WTC11 (cell line): Measurements from ENCODE around the gene NCOA1.

ENCODE experiments used
- CBFB ChIP-seq: sonication (generic); formaldehyde crosslinking; IDR thresholded peaks from 2 replicates; pipeline ENCODE4 v1.8.1; 2022; ENCODE audit warnings: mild to moderate bottlenecking, low read depth, missing genetic modification reagents
- ELF4 ChIP-seq: sonication (generic); formaldehyde crosslinking; IDR thresholded peaks from 2 replicates; pipeline ENCODE4 v1.8.1; 2022; ENCODE audit warnings: low read depth, mild to moderate bottlenecking, moderate library complexity, missing genetic modification reagents
- RELA ChIP-seq: sonication (generic); formaldehyde crosslinking; IDR thresholded peaks from 2 replicates; pipeline ENCODE4 v1.8.1; 2022; ENCODE audit warnings: missing genetic modification reagents, mild to moderate bottlenecking, borderline replicate concordance
- SP1 ChIP-seq: sonication (generic); formaldehyde crosslinking; conservative IDR thresholded peaks from 2 replicates; pipeline ENCODE4 v1.8.1; 2022; ENCODE audit warnings: missing genetic modification reagents
- TF ChIP-seq, protein P1 (sequence below): fragments of 200-600 bp; IDR thresholded peaks from 2 replicates; pipeline ENCODE4 v1.8.0; 2022; ENCODE audit warnings: antibody characterized with exemption
- TF ChIP-seq, protein P2 (sequence below): sonication (generic); formaldehyde crosslinking; IDR thresholded peaks from 2 replicates; pipeline ENCODE4 v1.8.0; 2022; ENCODE audit warnings: mild to moderate bottlenecking, missing genetic modification reagents
- TF ChIP-seq, protein P3 (sequence below): sonication (generic); formaldehyde crosslinking; conservative IDR thresholded peaks from 2 replicates; pipeline ENCODE4 v1.8.1; 2022; ENCODE audit warnings: mild to moderate bottlenecking, missing genetic modification reagents
- TF ChIP-seq, protein P4 (sequence below): sonication (generic); formaldehyde crosslinking; conservative IDR thresholded peaks from 2 replicates; pipeline ENCODE4 v1.8.1; 2023; ENCODE audit warnings: mild to moderate bottlenecking, low read depth, missing genetic modification reagents, moderate library complexity

DNA sequence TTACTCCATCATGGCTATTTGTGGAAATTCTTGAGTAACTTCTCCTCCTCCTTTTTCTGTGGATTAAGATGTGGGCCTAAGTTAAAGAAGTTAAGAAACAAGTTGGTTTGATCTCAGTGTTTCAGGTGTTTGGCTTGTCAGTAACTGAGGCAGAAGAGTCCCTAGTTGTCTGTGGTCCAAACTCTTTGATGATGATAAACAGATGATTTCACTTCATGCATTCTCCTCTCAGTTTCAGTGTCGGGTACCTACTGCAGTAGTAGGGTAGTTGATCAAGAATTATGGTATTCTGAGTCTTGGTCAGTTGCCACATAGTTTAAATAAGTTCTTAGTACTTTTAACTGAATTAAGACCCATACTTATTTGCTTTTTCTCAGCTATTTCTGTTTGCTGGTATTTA, 85.6 kb downstream of the NCOA1 start:
- TF ChIP-seq, protein P1, sequence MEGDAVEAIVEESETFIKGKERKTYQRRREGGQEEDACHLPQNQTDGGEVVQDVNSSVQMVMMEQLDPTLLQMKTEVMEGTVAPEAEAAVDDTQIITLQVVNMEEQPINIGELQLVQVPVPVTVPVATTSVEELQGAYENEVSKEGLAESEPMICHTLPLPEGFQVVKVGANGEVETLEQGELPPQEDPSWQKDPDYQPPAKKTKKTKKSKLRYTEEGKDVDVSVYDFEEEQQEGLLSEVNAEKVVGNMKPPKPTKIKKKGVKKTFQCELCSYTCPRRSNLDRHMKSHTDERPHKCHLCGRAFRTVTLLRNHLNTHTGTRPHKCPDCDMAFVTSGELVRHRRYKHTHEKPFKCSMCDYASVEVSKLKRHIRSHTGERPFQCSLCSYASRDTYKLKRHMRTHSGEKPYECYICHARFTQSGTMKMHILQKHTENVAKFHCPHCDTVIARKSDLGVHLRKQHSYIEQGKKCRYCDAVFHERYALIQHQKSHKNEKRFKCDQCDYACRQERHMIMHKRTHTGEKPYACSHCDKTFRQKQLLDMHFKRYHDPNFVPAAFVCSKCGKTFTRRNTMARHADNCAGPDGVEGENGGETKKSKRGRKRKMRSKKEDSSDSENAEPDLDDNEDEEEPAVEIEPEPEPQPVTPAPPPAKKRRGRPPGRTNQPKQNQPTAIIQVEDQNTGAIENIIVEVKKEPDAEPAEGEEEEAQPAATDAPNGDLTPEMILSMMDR: no peak
- no peak for TF ChIP-seq RELA
- TF ChIP-seq, protein P2, sequence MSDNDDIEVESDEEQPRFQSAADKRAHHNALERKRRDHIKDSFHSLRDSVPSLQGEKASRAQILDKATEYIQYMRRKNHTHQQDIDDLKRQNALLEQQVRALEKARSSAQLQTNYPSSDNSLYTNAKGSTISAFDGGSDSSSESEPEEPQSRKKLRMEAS (CRISPR knock-in tag): no peak
- TF ChIP-seq, protein P3, sequence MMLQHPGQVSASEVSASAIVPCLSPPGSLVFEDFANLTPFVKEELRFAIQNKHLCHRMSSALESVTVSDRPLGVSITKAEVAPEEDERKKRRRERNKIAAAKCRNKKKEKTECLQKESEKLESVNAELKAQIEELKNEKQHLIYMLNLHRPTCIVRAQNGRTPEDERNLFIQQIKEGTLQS (CRISPR knock-in tag): no peak
- TF ChIP-seq, protein P4, sequence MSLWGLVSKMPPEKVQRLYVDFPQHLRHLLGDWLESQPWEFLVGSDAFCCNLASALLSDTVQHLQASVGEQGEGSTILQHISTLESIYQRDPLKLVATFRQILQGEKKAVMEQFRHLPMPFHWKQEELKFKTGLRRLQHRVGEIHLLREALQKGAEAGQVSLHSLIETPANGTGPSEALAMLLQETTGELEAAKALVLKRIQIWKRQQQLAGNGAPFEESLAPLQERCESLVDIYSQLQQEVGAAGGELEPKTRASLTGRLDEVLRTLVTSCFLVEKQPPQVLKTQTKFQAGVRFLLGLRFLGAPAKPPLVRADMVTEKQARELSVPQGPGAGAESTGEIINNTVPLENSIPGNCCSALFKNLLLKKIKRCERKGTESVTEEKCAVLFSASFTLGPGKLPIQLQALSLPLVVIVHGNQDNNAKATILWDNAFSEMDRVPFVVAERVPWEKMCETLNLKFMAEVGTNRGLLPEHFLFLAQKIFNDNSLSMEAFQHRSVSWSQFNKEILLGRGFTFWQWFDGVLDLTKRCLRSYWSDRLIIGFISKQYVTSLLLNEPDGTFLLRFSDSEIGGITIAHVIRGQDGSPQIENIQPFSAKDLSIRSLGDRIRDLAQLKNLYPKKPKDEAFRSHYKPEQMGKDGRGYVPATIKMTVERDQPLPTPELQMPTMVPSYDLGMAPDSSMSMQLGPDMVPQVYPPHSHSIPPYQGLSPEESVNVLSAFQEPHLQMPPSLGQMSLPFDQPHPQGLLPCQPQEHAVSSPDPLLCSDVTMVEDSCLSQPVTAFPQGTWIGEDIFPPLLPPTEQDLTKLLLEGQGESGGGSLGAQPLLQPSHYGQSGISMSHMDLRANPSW (CRISPR knock-in tag): no peak
- no peak for TF ChIP-seq ELF4 (CRISPR knock-in tag)
- TF ChIP-seq SP1: no peak
- no peak for TF ChIP-seq CBFB
